ENCODE measurements around the gene ASCL2. TPM values are rescaled to one million over a fixed set of nuclear protein-coding genes. Genes with fewer than 3 reads are reported as not detected.

ASCL2 gene
- total and polyA plus RNA-seq, 2 donors from 2014 or later, result 1.2 to 5.0 TPM

DNA sequence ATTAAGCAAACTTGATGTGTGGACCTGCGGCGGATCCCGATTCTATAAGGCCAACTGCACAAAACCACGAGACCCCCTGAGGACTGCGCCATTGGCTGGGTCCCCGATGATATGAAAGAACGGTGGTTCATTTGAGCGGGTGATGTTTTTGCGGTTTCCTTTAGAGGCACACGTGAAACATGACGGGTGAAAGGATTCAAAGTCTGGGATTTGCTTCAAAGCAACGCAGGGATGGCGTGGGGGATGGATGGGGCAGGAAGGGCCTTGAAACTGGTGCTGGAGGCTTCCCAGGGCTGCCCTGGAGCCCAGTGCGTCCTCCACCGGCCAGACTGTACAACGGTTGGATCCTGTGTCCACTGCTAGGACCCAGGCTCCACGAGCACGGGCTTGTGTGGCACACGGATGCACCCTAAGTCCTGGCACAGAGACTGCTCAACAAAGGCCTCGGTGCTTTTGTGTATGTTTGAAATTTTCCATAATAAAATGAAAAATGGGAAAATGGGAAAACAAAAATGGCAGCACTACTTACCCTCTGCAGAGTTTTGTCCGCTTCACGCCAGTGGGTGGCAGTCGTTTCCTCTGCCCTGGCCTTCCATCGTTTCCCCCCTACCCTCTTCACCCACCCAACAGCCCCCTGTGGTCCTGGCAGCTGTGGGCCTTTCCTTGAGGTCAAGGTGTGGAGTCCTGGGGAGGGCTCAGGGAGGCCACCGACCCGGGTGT is 3.6 kb downstream of the ASCL2 start:
- DNase-seq (no peak), FAIRE-seq (no peak)
- H3K27me3 ChIP-seq (ENCODE audit: control insufficient read depth, insufficient read depth, low read length), result peaks cover 2% of the 10 kb centered on the region
- TF ChIP-seq, protein P1, sequence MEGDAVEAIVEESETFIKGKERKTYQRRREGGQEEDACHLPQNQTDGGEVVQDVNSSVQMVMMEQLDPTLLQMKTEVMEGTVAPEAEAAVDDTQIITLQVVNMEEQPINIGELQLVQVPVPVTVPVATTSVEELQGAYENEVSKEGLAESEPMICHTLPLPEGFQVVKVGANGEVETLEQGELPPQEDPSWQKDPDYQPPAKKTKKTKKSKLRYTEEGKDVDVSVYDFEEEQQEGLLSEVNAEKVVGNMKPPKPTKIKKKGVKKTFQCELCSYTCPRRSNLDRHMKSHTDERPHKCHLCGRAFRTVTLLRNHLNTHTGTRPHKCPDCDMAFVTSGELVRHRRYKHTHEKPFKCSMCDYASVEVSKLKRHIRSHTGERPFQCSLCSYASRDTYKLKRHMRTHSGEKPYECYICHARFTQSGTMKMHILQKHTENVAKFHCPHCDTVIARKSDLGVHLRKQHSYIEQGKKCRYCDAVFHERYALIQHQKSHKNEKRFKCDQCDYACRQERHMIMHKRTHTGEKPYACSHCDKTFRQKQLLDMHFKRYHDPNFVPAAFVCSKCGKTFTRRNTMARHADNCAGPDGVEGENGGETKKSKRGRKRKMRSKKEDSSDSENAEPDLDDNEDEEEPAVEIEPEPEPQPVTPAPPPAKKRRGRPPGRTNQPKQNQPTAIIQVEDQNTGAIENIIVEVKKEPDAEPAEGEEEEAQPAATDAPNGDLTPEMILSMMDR (IDR thresholded peaks at IDR 0.05; ENCODE audit: borderline replicate concordance, extremely low read depth, insufficient read depth), result no peak
- no peaks in the 10 kb centered on the region for H3K36me3 ChIP-seq (ENCODE audit: control insufficient read depth in 2 of 3, insufficient read depth in 3 of 3, low read length in 3 of 3)
- H3K9ac ChIP-seq (ENCODE audit: low read length in 3 of 3), result no peak overlapping the region
- H3K4me3 ChIP-seq (ENCODE audit: low read length in 3 of 3), result no peak overlapping the region
- intact Hi-C loops (cut with DNase I), result no loop called here
- peaks cover 0 to 7% (median 0%) of the 10 kb centered on the region in 3 donors for H3K4me1 ChIP-seq (ENCODE audit: control insufficient read depth in 2 of 3, insufficient read depth in 2 of 3, low read depth in 1 of 3, low read length in 3 of 3)
- H3K9me3 ChIP-seq (ENCODE audit: control insufficient read depth in 2 of 3, insufficient read depth in 1 of 3, low read length in 3 of 3), result no peaks in the 10 kb centered on the region
- no peak overlapping the region for H3K27ac ChIP-seq (ENCODE audit: low read depth in 2 of 2, low read length in 2 of 2)

DNA sequence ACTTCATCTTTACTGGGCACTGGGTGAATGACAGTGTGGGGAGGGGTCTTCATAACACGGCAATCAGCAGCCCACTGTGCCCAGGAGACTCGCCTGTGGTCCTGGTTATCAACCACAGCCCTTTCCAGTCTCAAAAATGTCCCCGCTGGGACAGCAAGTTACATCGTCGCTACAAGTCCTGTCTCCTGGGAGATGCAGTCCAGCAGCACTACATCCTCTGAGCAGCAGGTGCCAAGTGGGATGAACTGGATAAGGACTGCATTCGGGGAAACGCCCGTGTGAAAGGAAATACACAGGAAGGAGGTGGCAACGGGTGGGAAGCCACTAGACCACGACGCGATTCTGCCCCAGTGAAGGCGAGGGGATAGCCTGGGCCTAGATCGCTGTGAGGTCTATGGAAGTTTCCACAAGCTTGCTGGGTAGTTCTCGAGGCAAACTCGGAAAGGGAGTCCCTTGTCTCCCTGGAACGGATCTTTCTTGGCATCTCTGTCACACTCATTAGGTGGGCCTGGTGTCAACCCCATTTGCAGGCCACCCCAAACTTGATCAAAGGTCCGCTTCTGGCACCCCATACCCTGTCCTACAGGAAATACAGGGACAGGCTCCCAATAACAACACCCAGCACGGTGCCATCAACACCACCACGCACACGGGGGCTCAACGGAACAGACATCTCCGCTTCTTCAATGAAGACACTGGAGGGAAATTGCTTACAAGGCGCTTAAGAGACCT is 4.4 kb downstream of the ASCL2 start:
- Histone ChIP-seq H3K27ac (ENCODE audit: low read depth in 2 of 2, low read length in 2 of 2) (no peak overlapping the region), H3K4me1 (ENCODE audit: control insufficient read depth in 2 of 3, insufficient read depth in 2 of 3, low read depth in 1 of 3, low read length in 3 of 3) (peaks cover 0 to 7% (median 0%) of the 10 kb centered on the region in 3 donors), H3K9me3 (ENCODE audit: control insufficient read depth in 2 of 3, insufficient read depth in 1 of 3, low read length in 3 of 3) (no peaks in the 10 kb centered on the region), H3K36me3 (ENCODE audit: control insufficient read depth in 2 of 3, insufficient read depth in 3 of 3, low read length in 3 of 3) (no peaks in the 10 kb centered on the region), H3K9ac (ENCODE audit: low read length in 3 of 3) (no peak overlapping the region), H3K27me3 (ENCODE audit: control insufficient read depth, insufficient read depth, low read length) (no peaks in the 10 kb centered on the region), H3K4me3 (ENCODE audit: low read length in 3 of 3) (no peak overlapping the region)
- intact Hi-C loops (cut with DNase I), result no loop called here
- FAIRE-seq (no peak), DNase-seq (no peak)
- TF ChIP-seq, protein P1 (IDR thresholded peaks at IDR 0.05; ENCODE audit: borderline replicate concordance, extremely low read depth, insufficient read depth), result no peak

DNA sequence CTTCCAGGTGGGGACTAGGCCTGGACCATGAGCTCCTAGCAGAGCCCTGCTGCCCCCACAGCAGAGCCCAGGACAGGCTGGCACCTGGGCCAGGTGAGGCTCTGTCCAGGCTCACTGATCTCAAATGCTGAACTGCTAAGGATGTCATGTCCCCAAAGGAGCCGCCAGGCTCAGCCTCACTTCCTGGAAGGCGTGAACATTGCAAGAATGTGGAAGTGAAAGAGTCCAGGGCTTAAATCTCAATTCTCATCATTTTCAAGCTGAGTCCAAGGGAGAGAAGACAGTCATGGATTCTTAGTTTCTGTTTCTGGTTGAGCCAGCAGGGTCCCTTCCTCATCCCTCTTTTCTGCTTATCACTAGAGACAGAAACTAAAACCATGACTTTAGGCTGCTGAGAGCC is 5.0 kb downstream of the ASCL2 start:
- Histone ChIP-seq H3K27me3 (ENCODE audit: control insufficient read depth, insufficient read depth, low read length) (no peaks in the 10 kb centered on the region), H3K27ac (ENCODE audit: low read depth in 2 of 2, low read length in 2 of 2) (no peak overlapping the region), H3K4me3 (ENCODE audit: low read length in 3 of 3) (no peak overlapping the region), H3K36me3 (ENCODE audit: control insufficient read depth in 2 of 3, insufficient read depth in 3 of 3, low read length in 3 of 3) (no peaks in the 10 kb centered on the region), H3K9ac (ENCODE audit: low read length in 3 of 3) (no peak overlapping the region), H3K4me1 (ENCODE audit: control insufficient read depth in 2 of 3, insufficient read depth in 2 of 3, low read depth in 1 of 3, low read length in 3 of 3) (peaks cover 0 to 7% (median 0%) of the 10 kb centered on the region in 3 donors), H3K9me3 (ENCODE audit: control insufficient read depth in 2 of 3, insufficient read depth in 1 of 3, low read length in 3 of 3) (no peaks in the 10 kb centered on the region)
- TF ChIP-seq, protein P1 (IDR thresholded peaks at IDR 0.05; ENCODE audit: borderline replicate concordance, extremely low read depth, insufficient read depth), result no peak
- no peak for FAIRE-seq
- DNase-seq, result no peak
- intact Hi-C loops (cut with DNase I), result no loop called here
